T-cell (primary cell): ENCODE results near the gene ZNF804B. TPM values are rescaled to one million over a fixed set of nuclear protein-coding genes. Genes with fewer than 3 reads are reported as not detected.

Source experiments
- ATAC-seq, 4 experiments: fragments of 200-7000 bp in 3 of 4; fragments of 150-1000 bp in 1 of 4; cut with Tn5 transposase; replicated peaks in 1 of 4; 1 replicate in 3 of 4; 2 replicates in 1 of 4; pipeline ENCODE4 v1.10.0; 2021; ENCODE audit warnings: moderate library complexity in 3 of 4, mild to moderate bottlenecking in 2 of 4, moderate number of reproducible peaks in 1 of 4
- CTCF ChIA-PET, 2 donors: fragments of 300-600 bp; sonication (Branson Sonifier 250); formaldehyde crosslinking; loops; one replicate each; lab custom pipeline; 2022; ENCODE audit warnings: antibody characterized with exemption in 2 of 2; lab: Charles Lee
- POLR2A ChIA-PET, 2 donors: fragments of 300-600 bp; sonication (Branson Sonifier 250); formaldehyde crosslinking; loops; one replicate each; lab custom pipeline; 2022; ENCODE audit warnings: antibody characterized with exemption in 2 of 2; lab: Charles Lee
- DNase-seq, 35 experiments: peaks; one replicate each; pipeline versions ENCODE4 v3.0.0 to v3.0.0-alpha.2; 2013 to 2023
- H3K27ac ChIP-seq: one replicate; pipeline ENCODE4 v1.5.1; 2013; ENCODE audit warnings: low read length
- H3K27me3 ChIP-seq, 2 experiments: replicated peaks in 1 of 2; 1 replicate in 1 of 2; 2 replicates in 1 of 2; pipeline versions ENCODE4 v1.6.1 to v1.7.0; 2013; ENCODE audit warnings: low read length in 1 of 2, mixed read lengths in 1 of 2; ENCODE audit not compliant: control insufficient read depth in 2 of 2, insufficient read depth in 2 of 2; ENCODE audit errors: extremely low read depth in 1 of 2
- H3K36me3 ChIP-seq, 2 donors: 1 replicate in 1 of 2; 2 replicates in 1 of 2; pipeline versions ENCODE4 v1.6.1 to v1.7.0; 2013; ENCODE audit warnings: low read length in 1 of 2; ENCODE audit not compliant: control insufficient read depth in 2 of 2, insufficient read depth in 1 of 2; ENCODE audit errors: extremely low read depth in 1 of 2
- H3K4me1 ChIP-seq, 2 experiments: 1 replicate in 1 of 2; 2 replicates in 1 of 2; pipeline versions ENCODE4 v1.6.1 to v1.7.0; 2013; ENCODE audit warnings: low read length in 2 of 2, mixed read lengths in 1 of 2; ENCODE audit not compliant: insufficient read depth in 2 of 2, control insufficient read depth in 1 of 2; ENCODE audit errors: extremely low read depth in 1 of 2
- H3K4me3 ChIP-seq, 2 donors: 1 replicate in 1 of 2; 2 replicates in 1 of 2; pipeline versions ENCODE4 v1.5.1 to v1.7.0; 2013; ENCODE audit warnings: mild to moderate bottlenecking in 2 of 2, low read length in 1 of 2, moderate library complexity in 1 of 2; ENCODE audit not compliant: control insufficient read depth in 1 of 2; ENCODE audit errors: extremely low read depth in 1 of 2
- H3K9me3 ChIP-seq: 2 replicates; pipeline ENCODE4 v1.7.0; 2013
- H3K27ac Mint-ChIP-seq, 2 donors: one replicate each; pipeline ENCODE4 v1.8.0; 2020 to 2021; ENCODE audit warnings: mild to moderate bottlenecking in 2 of 2, mixed read lengths in 2 of 2
- H3K27me3 Mint-ChIP-seq, 2 donors: one replicate each; pipeline ENCODE4 v1.8.0; 2021 to 2022; ENCODE audit warnings: mixed read lengths in 2 of 2
- H3K36me3 Mint-ChIP-seq: one replicate; pipeline ENCODE4 v1.8.0; 2021; ENCODE audit warnings: mixed read lengths
- H3K4me1 Mint-ChIP-seq, 3 donors: one replicate each; pipeline ENCODE4 v1.8.0; 2020 to 2022; ENCODE audit warnings: mixed read lengths in 3 of 3, mild to moderate bottlenecking in 1 of 3
- H3K4me3 Mint-ChIP-seq, 3 donors: one replicate each; pipeline ENCODE4 v1.8.0; 2020 to 2022; ENCODE audit warnings: mild to moderate bottlenecking in 3 of 3, mixed read lengths in 3 of 3, moderate library complexity in 3 of 3
- H3K9me3 Mint-ChIP-seq, 3 donors: one replicate each; pipeline ENCODE4 v1.8.0; 2020 to 2022; ENCODE audit warnings: mixed read lengths in 3 of 3
- whole genome bisulfite sequencing: methylation state at CpG from one replicate; pipeline ENCODE4 v1.1.5; 2013; ENCODE audit warnings: missing lambda C conversion rate; ENCODE audit not compliant: insufficient coverage; 5-methylcytosine and 5-hydroxymethylcytosine counted together
- total RNA-seq, 35 experiments: library from RNA in 6 of 35; stranded (reverse) in 6 of 35; fragments of 120-200 nt in 1 of 35; gene quantifications; one replicate each; pipeline versions ENCODE4 v1.2.1 to v1.2.4 and lab custom pipeline; 2013 to 2026

ZNF804B gene
- total RNA-seq, 5 donors from 2014 or later (not counting 1 experiment from before 2014, with no cell fraction given), result not detected

DNA sequence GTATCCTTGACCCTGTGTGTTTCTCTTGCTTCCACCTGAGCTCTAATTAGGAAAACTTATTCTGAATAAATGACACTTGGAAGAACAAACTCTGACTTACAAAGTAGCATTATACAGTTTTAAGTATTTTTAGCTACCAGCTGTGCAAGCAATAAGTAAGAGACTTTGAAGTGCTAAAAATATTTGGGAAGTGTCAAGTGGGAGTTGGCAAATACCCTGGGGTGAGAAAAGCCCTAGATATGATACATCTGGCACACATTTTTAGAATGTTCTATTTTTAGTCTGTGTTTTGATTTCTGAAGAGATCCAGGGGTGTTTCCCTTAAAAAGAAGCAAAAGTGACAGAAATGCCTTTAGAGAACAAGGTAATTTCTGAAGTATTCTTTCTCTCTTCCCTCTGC is 168.8 kb downstream of the ZNF804B start:
- no peaks in the 10 kb centered on the region for H3K4me1 ChIP-seq
- Mint-ChIP-seq H3K27me3 (no peaks in the 10 kb centered on the region), H3K4me1 (no peaks in the 10 kb centered on the region), H3K27ac (no peak overlapping the region), H3K9me3 (peaks cover 0 to 2% (median 0%) of the 10 kb centered on the region in 3 donors), H3K4me3 (no peak overlapping the region), H3K36me3 (no peaks in the 10 kb centered on the region)
- CTCF ChIA-PET, result interaction anchor here in 1 of 2 donors (0.6 kb wide), 1 partner anchor 51 kb away, joined by 3 read pairs; no protein-coding TSS in a partner anchor
- H3K9me3 ChIP-seq, result no peaks in the 10 kb centered on the region
- no peaks in the 10 kb centered on the region for H3K27me3 ChIP-seq
- DNase-seq (no peak), ATAC-seq (no peak)
- POLR2A ChIA-PET, result no interaction called here
- no peaks in the 10 kb centered on the region for H3K36me3 ChIP-seq
- no peak overlapping the region for H3K4me3 ChIP-seq
- no peak overlapping the region for H3K27ac ChIP-seq

DNA sequence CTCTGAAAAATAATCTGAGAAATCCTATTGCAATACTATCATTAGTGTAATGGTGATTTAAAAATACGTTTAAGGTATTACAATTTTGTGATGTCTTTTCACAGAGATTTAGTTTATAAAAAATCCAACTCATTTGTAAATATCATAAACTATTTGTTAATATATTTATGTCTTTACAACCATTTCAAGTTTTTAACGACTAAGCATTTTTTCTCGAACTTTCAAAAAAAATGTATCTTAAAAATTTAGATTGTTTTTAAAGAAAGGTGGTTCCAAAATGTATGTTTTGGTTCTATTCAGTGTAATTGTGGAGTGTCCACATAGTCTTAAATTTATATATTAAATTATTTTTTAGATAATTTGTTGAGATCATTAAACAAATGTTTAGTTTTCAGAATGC is 170.2 kb downstream of the ZNF804B start:
- no peaks in the 10 kb centered on the region for H3K4me1 ChIP-seq
- H3K27me3 ChIP-seq, result no peaks in the 10 kb centered on the region
- Mint-ChIP-seq H3K4me3 (no peak overlapping the region), H3K36me3 (no peaks in the 10 kb centered on the region), H3K9me3 (peaks cover 0 to 5% (median 0%) of the 10 kb centered on the region in 3 donors), H3K27ac (no peak overlapping the region), H3K4me1 (no peaks in the 10 kb centered on the region), H3K27me3 (no peaks in the 10 kb centered on the region)
- POLR2A ChIA-PET, result no interaction called here
- H3K9me3 ChIP-seq, result no peaks in the 10 kb centered on the region
- H3K4me3 ChIP-seq, result no peak overlapping the region
- H3K27ac ChIP-seq, result no peak overlapping the region
- WGBS, result no CpG with 5 or more reads among the region's 3 CpGs
- CTCF ChIA-PET, result no interaction called here
- ATAC-seq (no peak), DNase-seq (no peak)
- no peaks in the 10 kb centered on the region for H3K36me3 ChIP-seq

DNA sequence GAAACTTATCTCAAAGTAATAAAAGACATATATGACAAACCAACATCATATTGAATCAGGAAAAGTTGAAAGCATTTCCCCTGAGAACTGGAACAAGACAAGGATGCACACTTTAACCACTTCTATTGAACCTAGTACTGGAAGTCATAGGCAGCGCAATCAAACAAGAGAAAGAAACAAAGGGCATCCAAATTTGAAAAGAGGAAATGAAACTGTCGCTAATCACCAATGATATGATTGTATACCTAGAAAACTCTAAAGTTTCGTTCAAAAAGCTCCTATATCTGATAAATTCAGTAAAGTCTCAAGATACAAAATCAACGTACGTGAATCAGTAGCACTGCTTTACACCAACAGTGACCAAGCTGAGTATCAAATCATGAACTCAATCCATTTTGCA is 173.8 kb downstream of the ZNF804B start:
- CTCF ChIA-PET, result no interaction called here
- no peak overlapping the region for H3K27ac ChIP-seq
- POLR2A ChIA-PET, result no interaction called here
- H3K36me3 ChIP-seq, result no peaks in the 10 kb centered on the region
- no peak overlapping the region for H3K4me3 ChIP-seq
- H3K9me3 ChIP-seq, result no peaks in the 10 kb centered on the region
- no peaks in the 10 kb centered on the region for H3K4me1 Mint-ChIP-seq
- H3K4me3 Mint-ChIP-seq, result no peak overlapping the region
- WGBS, result 86% methylated on average over 5 of the region's 5 CpGs
- H3K27me3 ChIP-seq, result no peaks in the 10 kb centered on the region
- DNase-seq (no peak), ATAC-seq (no peak)
- H3K27ac Mint-ChIP-seq, result no peak overlapping the region
- no peaks in the 10 kb centered on the region for H3K4me1 ChIP-seq
- H3K27me3 Mint-ChIP-seq, result peaks cover 0 to 4% of the 10 kb centered on the region in 2 donors
- peaks cover 0 to 7% (median 3%) of the 10 kb centered on the region in 3 donors for H3K9me3 Mint-ChIP-seq
- no peaks in the 10 kb centered on the region for H3K36me3 Mint-ChIP-seq

DNA sequence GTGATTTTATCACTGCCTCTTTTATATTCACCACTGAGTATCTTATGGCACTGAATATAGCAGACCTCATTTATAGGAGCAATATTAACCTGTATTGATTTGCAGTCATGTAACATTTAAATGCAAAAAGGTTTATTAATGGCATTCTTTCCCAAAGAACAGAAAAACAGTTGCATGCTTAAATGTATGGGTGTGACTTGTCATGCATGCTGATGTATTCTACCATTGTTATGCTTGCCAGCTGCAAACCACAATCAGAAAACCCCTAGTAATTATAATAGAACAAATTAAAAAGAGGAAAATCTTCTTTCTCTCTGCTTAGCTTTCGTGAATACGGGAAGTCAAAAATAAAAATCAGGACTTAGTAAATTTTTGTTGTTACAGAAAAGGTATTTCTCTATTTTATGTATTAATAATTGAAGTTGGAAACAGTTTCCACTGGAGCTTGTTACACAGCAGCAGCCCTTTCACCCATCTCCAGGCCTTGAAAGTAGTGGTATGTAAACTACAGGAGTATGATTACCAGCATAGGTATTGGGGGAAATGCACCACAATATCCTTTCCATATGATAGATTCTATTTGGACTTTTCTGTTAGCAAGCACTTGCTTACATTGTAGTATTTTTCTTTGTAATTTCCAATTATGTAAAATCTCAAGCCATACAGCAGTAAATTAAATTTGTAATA is 183.5 kb downstream of the ZNF804B start:
- CTCF ChIA-PET, result no interaction called here
- POLR2A ChIA-PET, result interaction anchor here in 1 of 2 donors (0.6 kb wide), 1 partner anchor 724 kb away, joined by 3 read pairs; no protein-coding TSS in a partner anchor
- WGBS, result no CpG with 5 or more reads among the region's 2 CpGs

DNA sequence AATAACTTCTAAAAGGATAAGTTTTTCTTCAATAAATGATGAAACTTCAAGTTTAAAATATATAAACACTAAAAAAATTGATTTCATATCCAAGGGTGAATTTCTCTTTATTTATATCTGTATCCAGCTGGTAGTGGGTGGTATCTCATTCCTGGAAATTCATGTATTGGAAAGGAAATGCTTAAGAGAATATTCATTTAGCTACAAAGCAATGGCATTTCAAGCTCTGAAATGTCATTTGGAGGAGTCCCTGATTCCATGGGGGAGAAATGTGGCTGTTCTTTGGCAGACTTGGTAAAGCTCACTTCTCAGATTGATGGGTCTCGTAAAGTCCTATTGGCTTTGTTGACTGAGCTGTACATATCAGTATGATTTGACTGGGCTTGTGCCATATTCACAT is 192.3 kb downstream of the ZNF804B start:
- H3K4me3 Mint-ChIP-seq, result no peak overlapping the region
- H3K36me3 ChIP-seq, result no peaks in the 10 kb centered on the region
- H3K27ac ChIP-seq, result no peak overlapping the region
- no peak for DNase-seq
- no peaks in the 10 kb centered on the region for H3K27me3 ChIP-seq
- WGBS, result no CpG with 5 or more reads among the region's 1 CpG
- H3K27ac Mint-ChIP-seq, result no peak overlapping the region
- no peaks in the 10 kb centered on the region for H3K36me3 Mint-ChIP-seq
- no peaks in the 10 kb centered on the region for H3K9me3 ChIP-seq
- H3K4me1 ChIP-seq, result no peaks in the 10 kb centered on the region
- no peaks in the 10 kb centered on the region for H3K4me1 Mint-ChIP-seq
- no peak for ATAC-seq
- ChIA-PET CTCF (no interaction called here), POLR2A (interaction anchor here in 1 of 2 donors (0.7 kb wide), 1 partner anchor 11 kb away, joined by 3 read pairs; no protein-coding TSS in a partner anchor)
- H3K4me3 ChIP-seq, result no peak overlapping the region
- H3K27me3 Mint-ChIP-seq, result no peaks in the 10 kb centered on the region
- H3K9me3 Mint-ChIP-seq, result peaks cover 0 to 2% (median under 1%) of the 10 kb centered on the region in 3 donors

More for the DNA sequence above, 183.5 kb downstream of the ZNF804B start:
- H3K4me3 ChIP-seq, result no peak overlapping the region
- no peak for DNase-seq
- no peaks in the 10 kb centered on the region for H3K36me3 ChIP-seq
- no peaks in the 10 kb centered on the region for H3K4me1 ChIP-seq
- no peaks in the 10 kb centered on the region for H3K9me3 ChIP-seq
- Mint-ChIP-seq H3K4me1 (no peaks in the 10 kb centered on the region), H3K27ac (no peak overlapping the region), H3K27me3 (no peaks in the 10 kb centered on the region), H3K9me3 (peaks cover 0 to 5% (median 4%) of the 10 kb centered on the region in 3 donors), H3K36me3 (no peaks in the 10 kb centered on the region), H3K4me3 (no peak overlapping the region)
- no peaks in the 10 kb centered on the region for H3K27me3 ChIP-seq
- H3K27ac ChIP-seq, result no peak overlapping the region
- no peak for ATAC-seq

DNA sequence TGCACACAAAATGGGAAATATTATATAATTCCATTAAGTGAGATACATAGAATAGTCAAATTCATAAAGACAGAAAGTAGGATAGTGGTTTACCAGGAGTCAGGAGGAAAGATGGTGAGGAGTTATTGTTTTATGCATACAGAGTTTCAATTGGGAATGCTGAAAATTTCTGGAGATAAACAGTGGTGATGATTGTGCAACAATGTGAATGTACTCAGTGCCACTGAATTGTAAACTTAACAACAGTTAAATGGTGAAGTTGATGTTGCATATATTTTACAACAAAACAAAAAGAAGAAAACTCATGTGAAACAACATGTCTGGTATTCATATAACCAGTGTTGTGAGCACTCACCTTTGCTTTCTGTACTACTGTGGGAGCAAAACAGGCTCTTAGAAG is 204.9 kb downstream of the ZNF804B start:
- Histone ChIP-seq H3K27ac (no peak overlapping the region), H3K27me3 (no peaks in the 10 kb centered on the region), H3K9me3 (no peaks in the 10 kb centered on the region), H3K36me3 (no peaks in the 10 kb centered on the region), H3K4me1 (no peaks in the 10 kb centered on the region), H3K4me3 (no peak overlapping the region)
- peaks cover 0 to 4% of the 10 kb centered on the region in 2 donors for H3K27me3 Mint-ChIP-seq
- ChIA-PET CTCF (interaction anchor here in 1 of 2 donors (0.9 kb wide), 1 partner anchor 41 kb away, joined by 3 read pairs; no protein-coding TSS in a partner anchor), POLR2A (no interaction called here)
- no peaks in the 10 kb centered on the region for H3K36me3 Mint-ChIP-seq
- H3K9me3 Mint-ChIP-seq, result peaks cover 0 to 7% (median 0%) of the 10 kb centered on the region in 3 donors
- no peak overlapping the region for H3K27ac Mint-ChIP-seq
- H3K4me3 Mint-ChIP-seq, result no peak overlapping the region
- no peaks in the 10 kb centered on the region for H3K4me1 Mint-ChIP-seq
- no peak for ATAC-seq
- no peak for DNase-seq
